ENCODE results near the gene WFDC2. TPM values are rescaled to one million over a fixed set of nuclear protein-coding genes. Genes with fewer than 3 reads are reported as not detected.

Gene WFDC2
- total RNA-seq, 1 donor from 2014 or later, result not detected

GRCh38 chr20:45427236-45428149, 42.1 kb upstream of the WFDC2 start:
- H3K4me3 ChIP-seq, result no peak overlapping the region
- H3K27me3 ChIP-seq (ENCODE audit: low read depth), result no peaks in the 10 kb centered on the region
- H3K9me3 ChIP-seq (replicated peaks), result no peaks in the 10 kb centered on the region
- TF ChIP-seq CTCF (IDR thresholded peaks at IDR 0.05; ENCODE audit: borderline replicate concordance), result no peak
- H3K36me3 ChIP-seq, result peaks cover 43% of the 10 kb centered on the region
- H3K4me1 ChIP-seq, result peaks cover 16% of the 10 kb centered on the region
- no peak for DNase-seq
- intact Hi-C loops (cut with micrococcal nuclease), result no loop called here
- H3K27ac ChIP-seq (replicated peaks), result no peak overlapping the region

- no peak for TF ChIP-seq CTCF (IDR thresholded peaks at IDR 0.05; ENCODE audit: borderline replicate concordance)
Measured at GRCh38 chr20:45429618-45430017, 39.9 kb upstream of the WFDC2 start.

GRCh38 chr20:45432294-45432693, 37.3 kb upstream of the WFDC2 start:
- TF ChIP-seq CTCF (IDR thresholded peaks at IDR 0.05; ENCODE audit: borderline replicate concordance), result no peak
- peaks cover 24% of the 10 kb centered on the region for H3K4me1 ChIP-seq
- no peaks in the 10 kb centered on the region for H3K27me3 ChIP-seq (ENCODE audit: low read depth)
- H3K9me3 ChIP-seq (replicated peaks), result no peaks in the 10 kb centered on the region
- no peak for DNase-seq
- no peaks in the 10 kb centered on the region for H3K36me3 ChIP-seq
- H3K27ac ChIP-seq (replicated peaks), result peak overlapping the region; percentile 73
- no peak overlapping the region for H3K4me3 ChIP-seq
- intact Hi-C loops (cut with micrococcal nuclease), result no loop called here

More at GRCh38 chr20:45429618-45430017, 39.9 kb upstream of the WFDC2 start:
- Histone ChIP-seq H3K27me3 (ENCODE audit: low read depth) (no peaks in the 10 kb centered on the region), H3K4me3 (no peak overlapping the region), H3K9me3 (replicated peaks) (no peaks in the 10 kb centered on the region), H3K4me1 (peaks cover 24% of the 10 kb centered on the region), H3K27ac (replicated peaks) (no peak overlapping the region), H3K36me3 (peaks cover 21% of the 10 kb centered on the region)
- intact Hi-C loops (cut with micrococcal nuclease), result no loop called here
- DNase-seq, result no peak

- Histone ChIP-seq H3K4me3 (no peak overlapping the region), H3K9me3 (replicated peaks) (no peaks in the 10 kb centered on the region), H3K27me3 (ENCODE audit: low read depth) (no peaks in the 10 kb centered on the region), H3K4me1 (peaks cover 19% of the 10 kb centered on the region), H3K27ac (replicated peaks) (peak overlapping the region; percentile 73), H3K36me3 (no peaks in the 10 kb centered on the region)
- no peak for TF ChIP-seq CTCF (IDR thresholded peaks at IDR 0.05; ENCODE audit: borderline replicate concordance)
- intact Hi-C loops (cut with micrococcal nuclease), result no loop called here
- peak; percentile 81 for DNase-seq
Measured at GRCh38 chr20:45433316-45433715, 36.2 kb upstream of the WFDC2 start.

GRCh38 chr20:45433976-45434375, 35.6 kb upstream of the WFDC2 start:
- no peak for DNase-seq
- Histone ChIP-seq H3K27me3 (ENCODE audit: low read depth) (no peaks in the 10 kb centered on the region), H3K27ac (replicated peaks) (peak overlapping the region; percentile 73), H3K4me1 (peaks cover 19% of the 10 kb centered on the region), H3K9me3 (replicated peaks) (no peaks in the 10 kb centered on the region), H3K36me3 (no peaks in the 10 kb centered on the region), H3K4me3 (no peak overlapping the region)
- no peak for TF ChIP-seq CTCF (IDR thresholded peaks at IDR 0.05; ENCODE audit: borderline replicate concordance)
- intact Hi-C loops (cut with micrococcal nuclease), result no loop called here
